Head of caudate nucleus (tissue), 42 donors: ENCODE measurements around the gene WDR4.
"Not testable (repeated sequence)": the region's sequence is repeated elsewhere in the genome, so short reads cannot be mapped to it uniquely, and the experiment has no call there.

ENCODE experiments used
- DNase-seq, 42 donors: peaks; one replicate each; pipeline versions ENCODE4 v3.0.0 to v3.0.0-alpha.2; 2020 to 2021; ENCODE audit warnings: mixed read lengths in 7 of 42
- intact Hi-C: fragments of 100-400 bp; cut with DNase I; formaldehyde crosslinking; loops from one replicate; pipeline ENCODE4 v1.15.0; 2022

Gene WDR4

GRCh38 chr21:42887326-42887725, 8.0 kb upstream of the WDR4 start:
- DNase-seq, result no peak
- intact Hi-C loops, result loop anchor here (10.0 kb wide), 1 partner anchor 87 kb away; the partner anchor contains the start of gene PKNOX1

GRCh38 chr21:42883921-42884320, 4.6 kb upstream of the WDR4 start:
- intact Hi-C loops, result loop anchor here (10.0 kb wide), 1 partner anchor 91 kb away; the partner anchor contains the start of gene PKNOX1
- no peak for DNase-seq

- DNase-seq, result no peak
- intact Hi-C loops, result loop anchor here (10.0 kb wide), 1 partner anchor 94 kb away; the partner anchor contains the start of gene PKNOX1
These were observed 1.0 kb upstream of the WDR4 start for GRCh38 chr21:42880352-42880751.

GRCh38 chr21:42878678-42878992, 704 bp downstream of the WDR4 start:
- intact Hi-C loops, result loop anchor here (10.0 kb wide), 1 partner anchor 874 kb away; no protein-coding TSS in a partner anchor
- DNase-seq, result no peak

GRCh38 chr21:42875811-42876210, 3.5 kb downstream of the WDR4 start:
- DNase-seq, result not testable (repeated sequence)
- intact Hi-C loops, result loop anchor here (10.0 kb wide), 1 partner anchor 871 kb away; no protein-coding TSS in a partner anchor

GRCh38 chr21:42873096-42873495, 6.2 kb downstream of the WDR4 start:
- DNase-seq, result no peak
- intact Hi-C loops, result loop anchor here (10.0 kb wide), 1 partner anchor 868 kb away; no protein-coding TSS in a partner anchor

GRCh38 chr21:42868196-42868595, 11.1 kb downstream of the WDR4 start:
- intact Hi-C loops, result no loop called here
- no peak for DNase-seq

- peak in 26 of 42 donors; percentile 12 to 72 (median 44) for DNase-seq
- intact Hi-C loops, result no loop called here
These were observed 13.6 kb downstream of the WDR4 start for GRCh38 chr21:42865776-42866160.

GRCh38 chr21:42864815-42865775, 14.2 kb downstream of the WDR4 start:
- peak in 38 of 42 donors; percentile 24 to 71 (median 45) for DNase-seq
- intact Hi-C loops, result no loop called here

GRCh38 chr21:42864286-42864685, 15.1 kb downstream of the WDR4 start:
- peak in 1 of 42 donors; percentile 16 for DNase-seq
- intact Hi-C loops, result no loop called here

GRCh38 chr21:42863504-42863870, 15.9 kb downstream of the WDR4 start:
- no peak for DNase-seq
- intact Hi-C loops, result no loop called here

GRCh38 chr21:42862774-42863503, 16.4 kb downstream of the WDR4 start:
- intact Hi-C loops, result no loop called here
- DNase-seq, result no peak

GRCh38 chr21:42861848-42862400, 17.4 kb downstream of the WDR4 start:
- intact Hi-C loops, result no loop called here
- DNase-seq, result peak in 3 of 42 donors; percentile 37 to 47 (median 38)

- DNase-seq, result no peak
- intact Hi-C loops, result no loop called here
These were observed 18.0 kb downstream of the WDR4 start for GRCh38 chr21:42861311-42861847.

- intact Hi-C loops, result no loop called here
These were observed 19.0 kb downstream of the WDR4 start for GRCh38 chr21:42860345-42860744.

GRCh38 chr21:42859891-42860230, 19.5 kb downstream of the WDR4 start:
- intact Hi-C loops, result no loop called here
- no peak for DNase-seq

More at GRCh38 chr21:42860345-42860744, 19.0 kb downstream of the WDR4 start:
- DNase-seq, result no peak

GRCh38 chr21:42858957-42859890, 20.1 kb downstream of the WDR4 start:
- DNase-seq, result no peak
- intact Hi-C loops, result no loop called here

GRCh38 chr21:42858185-42858847, 21.0 kb downstream of the WDR4 start:
- no peak for DNase-seq
- intact Hi-C loops, result no loop called here
